ENCODE results near the gene DOCK9.

DNA sequence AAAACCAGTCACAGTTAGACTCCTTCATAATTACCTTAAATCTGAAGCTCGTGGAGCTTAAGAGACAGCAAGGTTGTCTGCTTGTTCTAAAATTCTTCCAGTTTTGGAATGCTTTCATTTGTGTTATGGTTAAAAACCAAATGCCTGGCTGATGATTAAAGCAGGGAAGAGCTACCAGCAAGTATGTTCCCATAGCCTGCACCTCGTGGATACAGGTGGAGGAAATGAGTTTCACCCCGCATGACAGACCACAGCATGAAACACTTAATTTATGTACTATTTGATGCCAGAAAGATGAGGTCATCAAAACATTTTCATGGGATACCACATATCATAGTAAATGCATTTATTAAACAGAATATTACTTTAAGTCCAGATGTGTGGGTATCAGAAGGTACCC is 416 bp upstream of the DOCK9 start:
- TF ChIP-seq POLR2A (IDR thresholded peaks at IDR 0.05), result no peak
- TF ChIP-seq, protein P1, sequence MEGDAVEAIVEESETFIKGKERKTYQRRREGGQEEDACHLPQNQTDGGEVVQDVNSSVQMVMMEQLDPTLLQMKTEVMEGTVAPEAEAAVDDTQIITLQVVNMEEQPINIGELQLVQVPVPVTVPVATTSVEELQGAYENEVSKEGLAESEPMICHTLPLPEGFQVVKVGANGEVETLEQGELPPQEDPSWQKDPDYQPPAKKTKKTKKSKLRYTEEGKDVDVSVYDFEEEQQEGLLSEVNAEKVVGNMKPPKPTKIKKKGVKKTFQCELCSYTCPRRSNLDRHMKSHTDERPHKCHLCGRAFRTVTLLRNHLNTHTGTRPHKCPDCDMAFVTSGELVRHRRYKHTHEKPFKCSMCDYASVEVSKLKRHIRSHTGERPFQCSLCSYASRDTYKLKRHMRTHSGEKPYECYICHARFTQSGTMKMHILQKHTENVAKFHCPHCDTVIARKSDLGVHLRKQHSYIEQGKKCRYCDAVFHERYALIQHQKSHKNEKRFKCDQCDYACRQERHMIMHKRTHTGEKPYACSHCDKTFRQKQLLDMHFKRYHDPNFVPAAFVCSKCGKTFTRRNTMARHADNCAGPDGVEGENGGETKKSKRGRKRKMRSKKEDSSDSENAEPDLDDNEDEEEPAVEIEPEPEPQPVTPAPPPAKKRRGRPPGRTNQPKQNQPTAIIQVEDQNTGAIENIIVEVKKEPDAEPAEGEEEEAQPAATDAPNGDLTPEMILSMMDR (IDR thresholded peaks at IDR 0.05), result no peak

All from uterus (tissue), 2 donors.